GM12891 (cell line): ENCODE measurements around the gene TBC1D22A.

Source experiments
- POLR2A ChIP-seq: IDR thresholded peaks from 2 replicates; pipeline ENCODE4 v1.6.1; 2011; ENCODE audit warnings: low read depth, low read length, control low read depth
- POLR2AphosphoS5 ChIP-seq: IDR thresholded peaks from 2 replicates; pipeline ENCODE4 v1.6.1; 2011; ENCODE audit warnings: low read depth, low read length, control low read depth
- TAF1 ChIP-seq: IDR thresholded peaks from 2 replicates; pipeline ENCODE4 v1.6.1; 2011; ENCODE audit warnings: low read depth, low read length, control low read depth

DNA sequence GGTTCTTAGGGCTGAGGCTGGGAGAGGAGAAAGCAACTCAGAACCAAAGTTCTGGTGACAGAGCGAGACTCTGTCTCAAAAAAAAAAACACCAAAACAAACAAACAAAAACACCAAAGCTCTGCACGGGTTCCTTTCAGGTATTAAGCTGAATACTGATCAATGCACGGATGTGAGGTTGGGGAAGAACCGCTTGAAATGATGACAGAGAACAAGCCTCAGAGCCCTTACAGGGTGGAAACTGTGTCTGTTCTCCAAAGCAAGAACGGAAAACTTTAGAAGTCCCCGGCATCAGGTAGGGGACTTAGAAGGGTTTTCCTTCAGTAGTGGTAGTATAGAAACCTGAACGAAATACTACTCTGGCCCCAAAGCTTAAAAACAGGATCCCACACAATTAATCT lies 260.0 kb downstream of the TBC1D22A start:
- TF ChIP-seq POLR2A (no peak), TAF1 (no peak), POLR2AphosphoS5 (no peak)
